ENCODE results near the gene ACADS. TPM values are rescaled to one million over a fixed set of nuclear protein-coding genes. Genes with fewer than 3 reads are reported as not detected.

Gene ACADS
- total RNA-seq, 1 donor from 2014 or later, result 11.7 TPM

- H3K27ac Mint-ChIP-seq, result peak overlapping the region; percentile 22
- H3K36me3 Mint-ChIP-seq (ENCODE audit: insufficient read depth), result peaks cover 11% of the 10 kb centered on the region
- no peaks in the 10 kb centered on the region for H3K4me1 Mint-ChIP-seq (ENCODE audit: low read depth)
- no peaks in the 10 kb centered on the region for H3K27me3 Mint-ChIP-seq
- no peaks in the 10 kb centered on the region for H3K9me3 Mint-ChIP-seq (ENCODE audit: low read depth)
- no peak for TF ChIP-seq CTCF (IDR thresholded peaks at IDR 0.05; ENCODE audit: unreplicated experiment)
- no peak for DNase-seq (ENCODE audit: low spot score, unreplicated experiment)
- no peak overlapping the region for H3K4me3 Mint-ChIP-seq (ENCODE audit: low read depth)
Observed at GRCh38 chr12:120736404-120737331, 11.0 kb downstream of the ACADS start.

GRCh38 chr12:120737557-120738251 is 12.1 kb downstream of the ACADS start:
- H3K36me3 Mint-ChIP-seq (ENCODE audit: insufficient read depth), result peaks cover 10% of the 10 kb centered on the region

GRCh38 chr12:120738252-120739030 is 12.8 kb downstream of the ACADS start:
- no peak overlapping the region for H3K27ac Mint-ChIP-seq

More at GRCh38 chr12:120737557-120738251, 12.1 kb downstream of the ACADS start:
- no peak overlapping the region for H3K27ac Mint-ChIP-seq
- no peak for DNase-seq (ENCODE audit: low spot score, unreplicated experiment)
- no peaks in the 10 kb centered on the region for H3K9me3 Mint-ChIP-seq (ENCODE audit: low read depth)
- TF ChIP-seq CTCF (IDR thresholded peaks at IDR 0.05; ENCODE audit: unreplicated experiment), result peak; percentile 33
- no peak overlapping the region for H3K4me3 Mint-ChIP-seq (ENCODE audit: low read depth)
- H3K4me1 Mint-ChIP-seq (ENCODE audit: low read depth), result no peaks in the 10 kb centered on the region
- H3K27me3 Mint-ChIP-seq, result no peaks in the 10 kb centered on the region

GRCh38 chr12:120739031-120739762 is 13.6 kb downstream of the ACADS start:
- TF ChIP-seq CTCF (IDR thresholded peaks at IDR 0.05; ENCODE audit: unreplicated experiment), result no peak
- Mint-ChIP-seq H3K27ac (no peak overlapping the region), H3K4me3 (ENCODE audit: low read depth) (no peak overlapping the region), H3K27me3 (no peaks in the 10 kb centered on the region), H3K9me3 (ENCODE audit: low read depth) (no peaks in the 10 kb centered on the region), H3K36me3 (ENCODE audit: insufficient read depth) (peaks cover 4% of the 10 kb centered on the region), H3K4me1 (ENCODE audit: low read depth) (peaks cover 2% of the 10 kb centered on the region)
- DNase-seq (ENCODE audit: low spot score, unreplicated experiment), result no peak

More at GRCh38 chr12:120738252-120739030, 12.8 kb downstream of the ACADS start:
- Mint-ChIP-seq H3K4me3 (ENCODE audit: low read depth) (no peak overlapping the region), H3K9me3 (ENCODE audit: low read depth) (no peaks in the 10 kb centered on the region), H3K36me3 (ENCODE audit: insufficient read depth) (peaks cover 9% of the 10 kb centered on the region), H3K4me1 (ENCODE audit: low read depth) (no peaks in the 10 kb centered on the region), H3K27me3 (no peaks in the 10 kb centered on the region)
- TF ChIP-seq CTCF (IDR thresholded peaks at IDR 0.05; ENCODE audit: unreplicated experiment), result no peak
- no peak for DNase-seq (ENCODE audit: low spot score, unreplicated experiment)
